Fibroblast of pulmonary artery (primary cell): ENCODE results near the gene PODNL1.

Experiments used
- DNase-seq: peaks from one replicate; pipeline ENCODE4 v3.0.0-alpha.2; 2010; ENCODE audit warnings: low read depth
- H3K4me3 ChIP-seq: replicated peaks from 2 replicates; pipeline ENCODE4 v1.5.1; 2011; ENCODE audit warnings: low read depth, mild to moderate bottlenecking, control low read depth, low read length, moderate library complexity
- TF ChIP-seq, protein P1 (sequence below): IDR thresholded peaks from 2 replicates; pipeline ENCODE4 v1.5.1; 2011; ENCODE audit warnings: mild to moderate bottlenecking, control low read depth, low read length, inconsistent platforms; ENCODE audit errors: missing control alignments

Gene PODNL1

GRCh38 chr19:13888281-13888680, 49.9 kb downstream of the PODNL1 start:
- TF ChIP-seq, protein P1, sequence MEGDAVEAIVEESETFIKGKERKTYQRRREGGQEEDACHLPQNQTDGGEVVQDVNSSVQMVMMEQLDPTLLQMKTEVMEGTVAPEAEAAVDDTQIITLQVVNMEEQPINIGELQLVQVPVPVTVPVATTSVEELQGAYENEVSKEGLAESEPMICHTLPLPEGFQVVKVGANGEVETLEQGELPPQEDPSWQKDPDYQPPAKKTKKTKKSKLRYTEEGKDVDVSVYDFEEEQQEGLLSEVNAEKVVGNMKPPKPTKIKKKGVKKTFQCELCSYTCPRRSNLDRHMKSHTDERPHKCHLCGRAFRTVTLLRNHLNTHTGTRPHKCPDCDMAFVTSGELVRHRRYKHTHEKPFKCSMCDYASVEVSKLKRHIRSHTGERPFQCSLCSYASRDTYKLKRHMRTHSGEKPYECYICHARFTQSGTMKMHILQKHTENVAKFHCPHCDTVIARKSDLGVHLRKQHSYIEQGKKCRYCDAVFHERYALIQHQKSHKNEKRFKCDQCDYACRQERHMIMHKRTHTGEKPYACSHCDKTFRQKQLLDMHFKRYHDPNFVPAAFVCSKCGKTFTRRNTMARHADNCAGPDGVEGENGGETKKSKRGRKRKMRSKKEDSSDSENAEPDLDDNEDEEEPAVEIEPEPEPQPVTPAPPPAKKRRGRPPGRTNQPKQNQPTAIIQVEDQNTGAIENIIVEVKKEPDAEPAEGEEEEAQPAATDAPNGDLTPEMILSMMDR = no peak
- no peak for DNase-seq
- no peak overlapping the region for H3K4me3 ChIP-seq

GRCh38 chr19:13887517-13887916, 50.7 kb downstream of the PODNL1 start:
- no peak overlapping the region for H3K4me3 ChIP-seq
- DNase-seq = peak; percentile 21
- TF ChIP-seq, protein P1 = no peak

- DNase-seq = no peak
- H3K4me3 ChIP-seq = no peak overlapping the region
- TF ChIP-seq, protein P1 = no peak
Measured at GRCh38 chr19:13887018-13887436, 51.2 kb downstream of the PODNL1 start.

DNA sequence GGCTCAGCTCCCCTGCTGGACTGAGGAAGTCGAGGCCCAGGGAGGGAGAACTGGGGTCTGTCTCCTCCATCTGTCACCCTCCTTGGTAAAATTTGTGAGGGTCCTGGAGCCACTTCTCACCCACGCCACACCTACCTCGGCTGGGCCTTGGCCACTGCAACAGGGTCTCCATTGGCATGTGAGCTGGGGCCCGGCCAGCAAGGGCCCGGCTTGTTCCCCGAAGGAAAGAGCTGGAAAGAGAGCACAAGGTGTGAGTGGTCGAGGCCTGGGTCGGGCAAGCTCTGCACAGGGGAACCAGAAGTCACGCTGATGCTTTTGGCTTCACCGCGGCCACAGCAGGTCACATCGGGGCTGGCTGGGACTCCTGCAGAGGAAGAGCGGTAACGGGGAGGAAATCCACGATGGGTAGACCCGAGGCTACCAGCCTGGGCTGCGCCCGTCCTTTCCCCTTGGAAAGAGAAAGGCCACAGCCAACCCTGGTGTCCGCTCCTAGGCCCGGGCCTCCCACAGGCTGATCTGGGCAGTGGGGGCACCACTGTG, 52.3 kb downstream of the PODNL1 start:
- no peak overlapping the region for H3K4me3 ChIP-seq
- DNase-seq = no peak
- TF ChIP-seq, protein P1 = no peak

- TF ChIP-seq, protein P1 = no peak
- no peak overlapping the region for H3K4me3 ChIP-seq
- DNase-seq = no peak
Measured at GRCh38 chr19:13884726-13885591, 53.3 kb downstream of the PODNL1 start.

DNA sequence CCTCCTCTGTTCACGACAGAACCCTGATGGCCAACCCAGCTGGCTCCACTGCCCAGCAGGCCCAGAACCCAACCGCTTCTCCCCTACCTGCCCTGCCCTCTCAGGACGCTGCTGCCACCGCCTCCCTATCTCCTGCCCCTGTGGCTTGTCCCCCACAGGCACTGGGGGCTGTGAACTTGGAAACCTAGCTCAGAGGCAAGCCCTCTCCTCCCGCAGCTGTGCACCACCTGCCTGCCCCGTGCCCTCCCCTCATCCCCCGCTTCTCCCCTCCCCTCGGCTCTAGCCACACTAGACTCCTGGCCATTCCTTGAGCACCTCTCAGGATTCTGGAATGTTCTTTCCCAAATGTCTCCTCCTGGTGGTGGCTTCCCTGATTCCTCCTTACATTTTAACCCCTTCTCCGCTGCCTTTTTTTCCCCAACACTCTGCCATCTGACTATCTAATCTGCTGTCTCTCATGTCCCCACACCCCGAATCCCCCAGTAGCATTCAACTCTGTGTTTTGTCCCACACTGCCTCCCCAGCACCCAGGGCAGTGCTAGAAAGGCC, 54.6 kb downstream of the PODNL1 start:
- DNase-seq = no peak
- no peak overlapping the region for H3K4me3 ChIP-seq

More for the DNA sequence above, 54.6 kb downstream of the PODNL1 start:
- TF ChIP-seq, protein P1 = peak; percentile 25
